A204.1 (cell line): ENCODE measurements around the gene LRP10.
"Not testable (repeated sequence)": the region's sequence is repeated elsewhere in the genome, so short reads cannot be mapped to it uniquely, and the experiment has no call there.

Experiments
- FAIRE-seq: peaks from 2 replicates; lab custom pipeline; 2012; peaks lifted over from hg19 to GRCh38; lab: Jason Lieb, UNC

The LRP10 gene

DNA sequence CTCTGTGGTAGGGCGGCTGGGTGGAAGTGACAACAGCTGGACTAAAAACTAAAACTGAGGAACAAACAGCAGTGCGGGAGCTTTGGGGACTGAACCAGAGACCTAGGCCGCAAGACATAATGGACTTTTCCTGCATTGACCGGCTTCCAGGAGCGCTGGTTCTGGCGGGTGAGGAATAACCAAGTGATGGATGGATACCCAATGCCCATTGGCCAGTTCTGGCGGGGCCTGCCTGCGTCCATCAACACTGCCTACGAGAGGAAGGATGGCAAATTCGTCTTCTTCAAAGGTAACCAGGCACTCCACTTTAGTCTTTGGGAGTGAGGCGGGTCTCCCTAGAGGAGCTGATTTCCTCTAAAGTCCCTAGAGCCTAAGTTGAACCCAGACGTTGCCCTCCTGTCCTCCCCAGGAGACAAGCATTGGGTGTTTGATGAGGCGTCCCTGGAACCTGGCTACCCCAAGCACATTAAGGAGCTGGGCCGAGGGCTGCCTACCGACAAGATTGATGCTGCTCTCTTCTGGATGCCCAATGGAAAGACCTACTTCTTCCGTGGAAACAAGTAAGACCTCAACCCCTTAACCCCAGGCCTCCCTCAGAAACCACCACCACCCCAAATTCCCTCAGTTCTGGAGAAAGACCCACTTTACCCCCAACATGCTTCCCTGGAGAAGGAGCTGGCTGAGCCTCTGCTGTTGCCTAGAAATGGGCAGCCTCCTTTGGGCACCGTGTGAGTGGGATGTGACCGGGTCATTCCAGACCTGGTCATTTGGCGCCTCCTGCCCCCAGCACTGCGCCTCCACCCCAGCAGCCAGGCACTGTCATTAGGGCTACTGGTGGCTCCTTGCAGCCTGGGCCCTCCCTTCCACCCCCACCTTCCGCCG, 27.1 kb upstream of the LRP10 start:
- FAIRE-seq = no peak

DNA sequence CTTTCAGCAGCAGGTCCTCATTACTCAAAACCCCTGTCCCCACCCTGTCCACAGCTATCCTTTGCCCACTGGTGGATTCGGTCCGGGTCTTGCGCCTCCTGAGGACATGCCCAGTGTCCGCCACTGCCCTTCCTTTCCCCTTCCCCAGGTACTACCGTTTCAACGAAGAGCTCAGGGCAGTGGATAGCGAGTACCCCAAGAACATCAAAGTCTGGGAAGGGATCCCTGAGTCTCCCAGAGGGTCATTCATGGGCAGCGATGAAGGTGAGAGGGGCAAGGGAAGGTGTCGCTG, 26.5 kb upstream of the LRP10 start:
- no peak for FAIRE-seq

DNA sequence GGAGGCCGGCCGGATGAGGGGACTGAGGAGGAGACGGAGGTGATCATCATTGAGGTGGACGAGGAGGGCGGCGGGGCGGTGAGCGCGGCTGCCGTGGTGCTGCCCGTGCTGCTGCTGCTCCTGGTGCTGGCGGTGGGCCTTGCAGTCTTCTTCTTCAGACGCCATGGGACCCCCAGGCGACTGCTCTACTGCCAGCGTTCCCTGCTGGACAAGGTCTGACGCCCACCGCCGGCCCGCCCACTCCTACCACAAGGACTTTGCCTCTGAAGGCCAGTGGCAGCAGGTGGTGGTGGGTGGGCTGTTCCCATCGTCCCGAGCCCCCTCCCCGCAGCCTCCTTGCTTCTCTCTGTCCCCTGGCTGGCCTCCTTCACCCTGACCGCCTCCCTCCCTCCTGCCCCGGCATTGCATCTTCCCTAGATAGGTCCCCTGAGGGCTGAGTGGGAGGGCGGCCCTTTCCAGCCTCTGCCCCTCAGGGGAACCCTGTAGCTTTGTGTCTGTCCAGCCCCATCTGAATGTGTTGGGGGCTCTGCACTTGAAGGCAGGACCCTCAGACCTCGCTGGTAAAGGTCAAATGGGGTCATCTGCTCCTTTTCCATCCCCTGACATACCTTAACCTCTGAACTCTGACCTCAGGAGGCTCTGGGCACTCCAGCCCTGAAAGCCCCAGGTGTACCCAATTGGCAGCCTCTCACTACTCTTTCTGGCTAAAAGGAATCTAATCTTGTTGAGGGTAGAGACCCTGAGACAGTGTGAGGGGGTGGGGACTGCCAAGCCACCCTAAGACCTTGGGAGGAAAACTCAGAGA, 25.5 kb upstream of the LRP10 start:
- FAIRE-seq = no peak

DNA sequence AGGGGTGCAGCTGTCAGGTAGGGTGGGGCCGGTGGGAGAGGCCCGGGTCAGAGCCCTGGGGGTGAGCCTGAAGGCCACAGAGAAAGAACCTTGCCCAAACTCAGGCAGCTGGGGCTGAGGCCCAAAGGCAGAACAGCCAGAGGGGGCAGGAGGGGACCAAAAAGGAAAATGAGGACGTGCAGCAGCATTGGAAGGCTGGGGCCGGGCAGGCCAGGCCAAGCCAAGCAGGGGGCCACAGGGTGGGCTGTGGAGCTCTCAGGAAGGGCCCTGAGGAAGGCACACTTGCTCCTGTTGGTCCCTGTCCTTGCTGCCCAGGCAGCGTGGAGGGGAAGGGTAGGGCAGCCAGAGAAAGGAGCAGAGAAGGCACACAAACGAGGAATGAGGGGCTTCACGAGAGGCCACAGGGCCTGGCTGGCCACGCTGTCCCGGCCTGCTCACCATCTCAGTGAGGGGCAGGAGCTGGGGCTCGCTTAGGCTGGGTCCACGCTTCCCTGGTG, 24.7 kb upstream of the LRP10 start:
- FAIRE-seq = no peak

DNA sequence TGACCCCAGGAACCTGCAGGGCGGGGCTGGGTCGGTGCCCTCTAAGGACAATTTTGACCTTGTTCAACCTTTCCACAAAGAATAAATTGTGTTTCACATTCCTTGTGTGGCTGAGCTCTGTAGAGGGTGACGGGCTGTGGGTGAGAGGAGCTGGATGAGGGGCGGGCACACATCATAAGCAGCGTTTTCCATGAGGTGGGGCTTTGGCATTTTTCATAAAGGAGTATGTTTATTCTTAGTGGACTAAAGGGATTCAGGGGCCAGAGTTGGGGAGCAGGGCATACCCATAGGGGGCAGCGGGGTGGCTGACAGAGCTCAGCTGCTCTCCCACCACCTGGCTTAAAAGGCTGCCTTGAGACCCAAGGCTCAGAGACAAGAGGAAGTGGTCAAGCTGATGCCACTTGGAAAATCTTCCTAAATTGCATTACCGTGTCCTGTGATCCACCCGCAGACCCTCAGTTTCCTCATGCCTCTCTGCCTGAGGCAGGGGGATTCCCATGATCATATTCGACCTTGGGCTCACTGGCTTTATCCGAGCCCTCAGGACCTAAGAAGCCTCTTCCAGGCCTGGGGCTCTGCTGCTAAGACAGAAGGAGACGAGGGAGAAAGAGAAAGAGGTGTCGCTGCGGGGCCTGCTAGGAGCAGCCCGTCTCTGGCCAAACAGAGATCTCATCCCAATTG, 23.7 kb upstream of the LRP10 start:
- FAIRE-seq = no peak

DNA sequence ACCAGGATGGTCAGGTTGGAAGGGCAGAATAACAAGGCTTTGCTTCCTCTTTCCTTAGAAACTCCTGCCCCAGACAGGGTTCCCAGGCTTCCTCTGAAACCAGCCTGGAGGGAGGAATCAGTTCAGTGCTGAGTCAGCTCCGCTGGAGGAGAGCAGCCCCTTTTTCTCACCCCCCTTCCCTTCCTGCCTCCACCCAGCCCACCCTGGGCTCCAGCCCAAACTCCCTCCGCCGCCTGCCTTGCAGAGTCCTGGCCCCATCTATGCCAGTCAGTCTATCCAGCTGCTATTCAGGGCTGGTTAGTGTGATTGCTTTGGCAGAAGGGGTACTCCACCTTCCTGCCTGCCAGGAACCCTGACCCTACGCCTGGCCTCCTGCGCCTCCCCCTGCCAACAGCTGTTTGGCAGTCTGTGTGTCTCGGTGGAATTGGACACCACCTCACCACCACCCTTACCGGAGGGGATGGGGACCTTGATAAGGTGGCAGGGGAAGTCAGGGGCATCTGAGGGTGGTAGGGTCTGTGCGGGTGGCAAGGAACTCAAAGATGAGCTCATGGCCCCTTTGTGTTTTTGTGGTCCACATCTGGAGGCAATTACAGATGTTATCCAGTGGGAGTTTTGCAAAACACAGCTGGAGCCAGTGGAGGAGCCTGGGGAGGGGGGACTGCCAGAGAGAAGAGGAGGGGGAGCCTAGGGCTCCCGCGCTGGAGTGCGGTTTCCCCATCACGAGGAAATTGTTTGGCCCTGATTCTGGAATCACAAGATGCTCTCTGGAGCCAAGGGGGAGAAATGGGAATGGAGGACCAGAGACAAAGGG, 23.0 kb upstream of the LRP10 start:
- FAIRE-seq = no peak

DNA sequence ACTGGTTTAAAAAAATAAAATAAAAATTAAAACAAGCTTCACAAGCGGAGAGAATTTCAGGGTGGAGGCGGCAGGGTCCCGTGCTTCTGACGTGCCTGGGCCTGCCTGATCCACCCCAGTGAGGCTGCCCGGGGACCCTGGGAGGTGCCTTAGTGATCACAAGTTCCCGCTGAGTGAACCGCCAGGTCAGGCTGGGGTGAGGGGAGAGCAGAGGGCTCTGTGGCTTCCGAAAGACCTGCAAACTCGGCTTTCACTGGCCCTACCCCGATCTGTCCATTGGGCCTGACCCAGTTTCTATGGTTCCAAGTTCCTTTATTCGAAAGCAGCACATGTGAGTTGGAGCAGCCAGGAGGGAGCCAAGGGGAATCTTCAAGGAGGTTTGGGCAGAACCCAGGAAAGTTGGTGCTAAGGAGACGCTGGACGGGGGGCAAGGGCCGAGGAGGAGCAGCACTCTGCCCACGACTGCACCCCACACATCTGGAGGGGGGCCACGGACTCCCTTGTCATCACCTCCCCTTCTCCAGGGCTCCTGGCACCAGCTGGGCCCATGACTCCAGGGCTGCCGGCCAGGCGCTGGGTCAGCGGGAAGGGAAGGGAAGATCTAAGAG, 22.2 kb upstream of the LRP10 start:
- FAIRE-seq = no peak

DNA sequence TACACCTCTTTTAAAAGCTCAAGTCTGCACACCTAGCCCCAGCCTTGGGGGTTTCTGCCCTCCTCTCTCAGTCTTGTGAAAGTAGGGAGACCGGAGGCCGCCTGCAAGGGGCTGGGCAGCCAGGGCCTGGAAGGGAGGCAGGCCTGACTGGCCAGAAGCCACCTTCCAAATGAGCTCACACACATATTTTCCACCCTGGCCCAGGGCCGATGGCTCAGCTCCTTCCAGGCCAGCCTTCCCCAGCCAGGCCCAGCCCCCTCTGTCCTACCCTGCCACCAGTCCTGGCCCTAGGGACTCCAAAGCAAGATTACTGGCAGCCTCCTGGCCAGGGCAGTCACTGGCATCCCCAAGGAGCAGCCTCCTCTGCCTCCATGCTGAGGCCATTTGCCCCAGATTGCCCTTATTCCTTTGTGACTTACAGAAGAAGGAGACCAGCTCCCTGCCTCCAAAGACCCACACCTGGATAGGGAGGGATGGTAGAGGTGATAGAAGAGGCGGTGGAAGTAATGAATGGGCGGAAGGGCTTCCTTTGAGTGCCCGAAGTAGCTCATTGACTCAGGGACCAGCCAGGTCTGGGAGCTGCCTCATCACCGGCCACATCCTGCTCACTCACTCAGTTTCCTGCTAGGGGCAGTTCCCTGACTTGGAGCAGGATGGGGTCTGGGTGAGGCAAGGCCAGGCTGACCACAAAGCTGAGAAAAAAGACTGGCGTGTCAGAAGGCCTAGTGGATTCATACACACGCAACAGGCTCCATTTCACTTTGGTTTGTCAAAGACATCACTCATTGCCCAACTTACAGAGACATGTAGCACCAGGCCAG, 20.4 kb upstream of the LRP10 start:
- no peak for FAIRE-seq

DNA sequence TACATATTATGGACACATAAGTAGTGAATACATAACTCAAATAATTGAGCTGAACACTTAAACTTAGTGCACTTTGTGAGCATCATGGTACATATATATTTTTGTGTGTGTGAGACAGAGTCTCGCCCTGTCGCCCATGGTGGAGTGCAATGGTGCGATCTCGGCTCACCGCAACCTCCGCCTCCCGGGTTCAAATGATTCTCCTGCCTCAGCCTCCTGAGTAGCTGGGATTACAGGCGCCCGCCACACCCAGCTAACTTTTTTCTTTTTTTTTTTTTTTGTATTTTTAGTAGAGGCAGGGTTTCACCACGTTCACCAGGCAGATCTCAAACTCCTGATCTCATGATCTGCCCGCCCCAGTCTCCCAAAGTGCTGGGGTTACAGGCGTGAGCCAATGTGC, 19.4 kb upstream of the LRP10 start:
- FAIRE-seq = not testable (repeated sequence)

DNA sequence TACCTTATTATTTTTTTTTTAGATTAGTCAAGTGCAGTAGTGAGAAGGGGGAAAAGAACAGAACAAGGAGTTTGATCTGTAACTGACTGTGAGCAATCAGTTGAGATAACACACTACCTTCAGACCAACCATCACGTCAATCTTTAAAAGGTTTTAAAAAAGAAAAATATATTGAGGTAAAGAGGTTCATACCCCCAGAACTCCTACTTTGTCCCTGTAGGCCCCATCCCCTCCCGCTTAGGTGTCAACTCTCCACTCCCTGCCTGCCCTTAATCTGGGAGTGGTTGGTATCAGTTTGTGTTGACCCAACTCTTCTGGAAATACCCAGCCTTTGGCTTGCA, 19.0 kb upstream of the LRP10 start:
- FAIRE-seq = no peak

DNA sequence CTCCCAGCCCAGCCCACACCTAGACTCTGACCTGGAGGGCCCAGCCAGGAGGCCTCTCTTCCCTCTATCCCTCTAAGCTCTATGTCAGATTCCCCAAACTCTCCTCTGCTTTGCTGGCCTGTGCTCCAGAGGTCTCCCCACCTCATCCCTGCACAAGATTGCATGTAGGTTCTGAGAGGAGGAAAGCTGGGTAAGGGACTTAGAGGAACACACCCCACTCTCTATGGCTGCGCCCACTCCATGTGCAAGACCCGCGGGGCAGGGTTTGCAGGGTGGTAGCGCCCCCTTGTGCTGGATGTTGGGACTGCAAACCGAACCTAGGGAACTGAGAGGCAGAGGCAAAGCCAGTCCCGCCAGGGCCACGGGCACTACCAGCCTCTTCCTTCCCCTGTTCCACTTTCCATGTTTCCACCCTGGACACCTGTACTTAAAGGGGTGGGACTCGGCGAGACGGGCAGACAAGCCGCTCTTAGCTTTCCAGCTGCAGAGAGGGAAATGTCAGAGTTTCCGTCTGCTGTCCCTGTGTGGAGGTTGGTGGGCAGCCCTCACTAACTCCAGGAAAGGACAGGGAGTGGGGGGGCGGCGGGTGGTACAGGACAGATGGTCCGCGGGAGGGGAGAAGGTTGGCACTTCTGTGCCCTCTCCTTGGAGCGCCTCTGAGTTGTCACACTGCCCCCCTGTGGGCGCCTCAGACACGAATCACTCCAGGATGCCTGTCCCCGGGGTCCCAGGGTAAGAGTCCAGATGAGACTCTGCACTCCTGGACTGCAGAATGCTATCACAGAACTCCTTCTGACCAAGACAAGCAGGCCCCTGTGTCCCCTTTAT, 18.4 kb upstream of the LRP10 start:
- FAIRE-seq = no peak

DNA sequence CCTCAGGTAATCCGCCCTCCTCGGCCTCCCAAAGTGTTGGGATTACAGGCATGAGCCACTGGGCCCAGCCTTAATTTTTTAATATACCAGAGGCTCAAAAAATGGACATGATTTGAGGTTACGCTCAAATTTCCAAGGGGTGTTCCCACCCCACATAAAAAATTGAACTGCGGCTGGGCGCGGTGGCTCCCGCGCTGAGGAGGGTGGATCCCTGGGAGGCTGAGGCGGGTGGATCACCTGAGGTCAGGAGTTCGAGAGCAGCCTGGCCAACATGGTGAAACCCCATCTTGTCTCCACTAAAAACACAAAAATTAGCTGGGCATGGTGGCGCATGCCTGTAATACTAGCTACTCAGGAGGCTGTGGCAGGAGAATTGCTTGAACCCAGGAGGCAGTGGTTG, 17.2 kb upstream of the LRP10 start:
- FAIRE-seq = not testable (repeated sequence)

DNA sequence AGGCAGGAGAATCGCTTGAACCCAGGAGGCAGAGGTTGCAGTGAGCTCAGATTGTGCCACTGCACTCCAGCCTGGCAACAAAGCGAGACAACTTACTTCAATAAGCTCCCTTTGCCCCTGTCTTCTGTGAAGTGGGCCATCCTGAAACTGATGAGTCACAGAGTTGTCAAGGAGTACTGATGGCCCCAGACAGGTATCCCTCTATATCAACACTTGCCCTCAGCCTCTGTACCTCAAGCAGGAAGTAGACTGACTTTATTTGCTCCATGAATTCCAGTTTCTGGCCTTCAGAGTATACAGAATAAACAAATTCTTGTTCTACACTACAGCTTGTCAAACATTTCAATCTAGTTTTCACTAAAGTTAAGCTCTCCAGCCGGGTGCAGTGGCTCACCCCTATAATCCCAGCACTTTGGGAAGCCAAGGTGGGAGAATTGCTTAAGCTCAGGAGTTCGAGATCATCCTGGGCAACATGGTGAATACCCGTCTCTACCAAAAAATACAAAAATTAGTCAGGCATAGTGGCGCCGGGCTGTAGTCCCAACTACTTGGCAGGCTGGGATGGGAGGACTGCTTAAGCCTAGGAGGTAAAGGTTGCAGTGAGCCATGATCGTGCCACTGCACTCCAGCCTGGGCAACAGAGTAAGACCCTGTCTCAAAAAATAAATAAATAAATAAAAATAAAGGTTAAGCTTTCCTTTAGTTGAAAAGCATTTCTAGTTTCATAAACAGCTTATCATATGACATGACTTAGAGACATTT, 16.4 kb upstream of the LRP10 start:
- FAIRE-seq = no peak

DNA sequence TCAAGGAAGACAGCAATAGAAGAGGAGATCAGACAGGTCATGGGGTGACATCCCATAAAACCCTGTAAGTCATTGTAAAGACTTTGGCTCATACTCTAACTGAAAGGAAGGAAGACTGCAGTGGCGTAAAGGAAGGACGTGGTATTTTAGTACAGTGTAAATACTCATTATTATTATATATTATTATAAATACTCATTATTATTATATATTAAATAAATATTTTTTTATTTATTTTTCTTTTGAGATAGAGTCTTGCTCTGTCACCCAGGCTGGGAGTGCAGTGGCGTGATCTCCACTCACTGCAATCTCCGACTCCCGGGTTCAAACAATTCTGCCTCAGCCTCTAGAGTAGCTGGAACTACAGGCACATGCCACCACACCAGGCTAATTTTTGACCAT, 15.1 kb upstream of the LRP10 start:
- FAIRE-seq = no peak

DNA sequence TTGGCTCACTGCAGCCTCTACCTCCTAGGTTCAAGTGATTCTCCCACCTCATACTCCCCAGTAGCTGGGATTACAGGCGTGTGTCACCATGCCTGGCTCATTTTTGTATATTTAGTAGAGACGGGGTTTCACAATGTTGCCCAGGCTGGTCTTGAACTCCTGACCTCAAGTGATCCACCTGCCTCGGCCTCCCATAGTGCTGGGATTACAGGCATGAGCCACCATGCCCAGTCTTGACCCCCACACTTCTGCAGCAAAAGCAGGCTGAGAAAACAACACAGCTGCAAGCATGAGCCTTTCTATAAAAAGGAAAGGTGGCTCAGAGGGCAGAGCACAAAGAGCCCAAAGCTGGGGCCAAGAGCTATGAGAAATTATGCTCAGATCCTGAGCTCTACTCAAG, 11.2 kb upstream of the LRP10 start:
- not testable (repeated sequence) for FAIRE-seq

DNA sequence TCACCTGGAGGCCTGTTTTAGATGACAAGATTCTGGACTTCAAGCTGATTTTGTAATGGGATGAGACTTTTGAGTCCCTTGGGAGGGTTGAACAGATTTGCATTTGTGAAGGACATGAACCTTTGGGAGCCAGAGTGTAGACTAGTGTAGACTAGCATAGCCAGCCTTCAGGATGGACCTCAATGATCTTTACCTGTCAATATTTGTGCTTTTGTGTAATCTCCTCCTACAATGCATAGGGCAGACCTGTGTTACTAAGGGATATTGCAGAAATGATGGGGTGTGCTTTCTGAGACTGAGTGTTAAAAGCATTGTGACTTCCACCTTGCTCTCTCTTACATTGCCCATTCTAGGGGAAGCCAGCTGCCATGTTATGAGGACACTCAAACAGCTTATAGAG, 9.9 kb upstream of the LRP10 start:
- FAIRE-seq = no peak

DNA sequence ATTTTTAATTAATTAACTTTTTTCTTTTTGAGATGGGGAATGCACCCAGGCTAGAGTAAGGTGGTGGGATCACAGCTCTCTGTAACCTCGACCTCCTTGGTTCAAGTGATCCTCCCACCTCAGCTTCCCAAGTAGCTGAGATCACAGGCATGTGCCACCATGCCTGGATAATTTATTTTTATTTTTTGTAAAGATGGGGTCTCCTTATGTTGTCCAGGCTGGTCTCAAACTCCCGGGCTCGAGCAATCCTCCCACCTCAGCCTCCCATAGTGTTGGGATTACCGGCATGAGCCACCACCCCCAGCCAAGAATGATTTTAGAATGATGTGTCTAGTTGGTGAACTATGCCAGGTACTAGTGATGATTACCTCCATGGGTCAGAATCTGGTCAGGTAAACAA, 6.6 kb upstream of the LRP10 start:
- no peak for FAIRE-seq

DNA sequence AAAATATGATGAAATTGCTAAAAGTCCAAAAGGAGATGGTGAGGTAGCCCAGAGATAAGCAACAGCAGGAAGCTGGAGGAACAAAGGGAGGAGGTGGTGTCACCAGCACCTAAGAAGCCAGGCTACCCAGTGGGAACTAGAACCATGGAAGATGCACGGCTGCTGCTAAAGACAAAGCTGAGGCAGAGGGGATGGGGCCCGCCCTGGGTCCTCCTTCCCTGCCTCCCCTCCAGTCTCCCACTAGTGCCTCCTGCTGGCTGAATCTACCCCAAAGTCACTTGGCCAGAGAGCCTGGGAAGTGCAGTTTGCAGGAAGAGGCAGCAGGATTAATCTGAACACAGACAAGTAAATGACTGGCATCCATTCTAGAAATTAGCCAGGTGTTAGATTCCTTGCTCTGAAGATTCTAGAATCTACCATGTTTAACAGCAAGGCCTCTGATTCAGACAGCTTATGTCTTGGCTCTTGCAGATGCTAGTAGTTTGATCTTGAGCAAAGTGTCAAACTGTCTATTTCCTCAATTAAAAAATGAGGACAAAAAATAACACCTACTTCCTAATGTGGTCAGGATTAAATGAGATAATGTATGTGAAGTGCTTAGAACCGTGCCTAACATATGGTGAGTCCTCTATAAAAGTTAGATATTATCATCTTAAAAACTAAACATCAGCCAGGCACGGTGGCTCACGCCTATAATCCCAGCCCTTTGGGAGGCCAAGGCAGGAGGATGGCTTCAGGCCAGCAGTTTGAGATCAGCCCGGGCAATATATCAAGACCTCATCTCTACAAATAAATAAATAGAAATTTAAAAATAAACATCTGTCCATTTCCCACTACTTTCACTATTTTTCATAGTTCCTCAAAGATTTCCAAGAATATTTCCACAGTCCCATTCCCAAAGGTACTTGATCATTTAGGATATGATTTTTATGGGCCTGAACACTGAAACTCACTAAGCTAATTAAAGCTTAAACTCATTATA, 5.8 kb upstream of the LRP10 start:
- no peak for FAIRE-seq
